Endothelial cell of umbilical vein (primary cell): ENCODE measurements around the gene BAX.

Experiments used
- CTCF ChIP-seq, 2 donors: IDR thresholded peaks; 1 replicate in 1 of 2; 2 replicates in 1 of 2; pipeline ENCODE4 v1.5.1; 2011; ENCODE audit warnings: low read length in 2 of 2, mild to moderate bottlenecking in 2 of 2, moderate library complexity in 2 of 2, control low read depth in 1 of 2, inconsistent platforms in 1 of 2, low read depth in 1 of 2; ENCODE audit not compliant: insufficient read depth in 1 of 2; ENCODE audit errors: extremely low read depth in 1 of 2
- EZH2 ChIP-seq: IDR thresholded peaks from 2 replicates; pipeline ENCODE4 v1.6.1; 2012; ENCODE audit warnings: borderline replicate concordance, low read depth, mild to moderate bottlenecking, moderate library complexity, low read length, inconsistent platforms; ENCODE audit not compliant: severe bottlenecking
- FOS ChIP-seq: IDR thresholded peaks from 2 replicates; pipeline ENCODE4 v1.6.1; 2011; ENCODE audit warnings: mild to moderate bottlenecking, low read length, moderate library complexity, borderline replicate concordance; ENCODE audit not compliant: insufficient read depth
- GATA2 ChIP-seq: IDR thresholded peaks from 2 replicates; pipeline ENCODE4 v1.7.0; 2011; ENCODE audit warnings: low read depth, mild to moderate bottlenecking, moderate library complexity, mixed read lengths, low read length; ENCODE audit not compliant: insufficient read length, insufficient read depth
- JUN ChIP-seq: IDR thresholded peaks from 2 replicates; pipeline ENCODE4 v1.6.1; 2011; ENCODE audit warnings: borderline replicate concordance, low read depth; ENCODE audit not compliant: insufficient read length, insufficient read depth
- MAX ChIP-seq: IDR thresholded peaks from 2 replicates; pipeline ENCODE4 v1.6.1; 2011; ENCODE audit not compliant: insufficient read depth, insufficient read length
- MYC ChIP-seq: IDR thresholded peaks from one replicate; pipeline ENCODE4 v1.6.1; 2011; ENCODE audit warnings: mild to moderate bottlenecking, low read depth, low read length
- POLR2A ChIP-seq: IDR thresholded peaks from 2 replicates; pipeline ENCODE4 v1.6.1; 2012; ENCODE audit warnings: low read depth, mild to moderate bottlenecking, control low read depth, low read length
- POLR2AphosphoS5 ChIP-seq: IDR thresholded peaks from 2 replicates; pipeline ENCODE4 v1.6.1; 2012; ENCODE audit warnings: low read depth, mild to moderate bottlenecking, control low read depth, low read length, moderate library complexity; ENCODE audit not compliant: insufficient read depth

- TF ChIP-seq POLR2A (no peak), CTCF (IDR thresholded peaks at IDR 0.05; ENCODE audit: extremely low read depth in 1 of 2, insufficient read depth in 1 of 2, low read depth in 1 of 2, low read length in 2 of 2) (no peak), JUN (no peak), POLR2AphosphoS5 (no peak), EZH2 (no peak), GATA2 (no peak), MAX (no peak), MYC (no peak), FOS (no peak)
These were observed 33.7 kb upstream of the BAX start for GRCh38 chr19:48920949-48921348.
